GM18526 (cell line): Measurements from ENCODE around the gene TRIM58.

Experiments used
- POLR2A ChIP-seq: IDR thresholded peaks from 3 replicates; pipeline ENCODE4 v1.6.1; 2011; ENCODE audit not compliant: insufficient read length; ENCODE audit errors: extremely low read depth

The TRIM58 gene

GRCh38 chr1:247857985-247858619 lies 1.1 kb downstream of the TRIM58 start:
- TF ChIP-seq POLR2A: no peak

- TF ChIP-seq POLR2A: no peak
Measured at GRCh38 chr1:247862756-247863155, 5.8 kb downstream of the TRIM58 start.

DNA sequence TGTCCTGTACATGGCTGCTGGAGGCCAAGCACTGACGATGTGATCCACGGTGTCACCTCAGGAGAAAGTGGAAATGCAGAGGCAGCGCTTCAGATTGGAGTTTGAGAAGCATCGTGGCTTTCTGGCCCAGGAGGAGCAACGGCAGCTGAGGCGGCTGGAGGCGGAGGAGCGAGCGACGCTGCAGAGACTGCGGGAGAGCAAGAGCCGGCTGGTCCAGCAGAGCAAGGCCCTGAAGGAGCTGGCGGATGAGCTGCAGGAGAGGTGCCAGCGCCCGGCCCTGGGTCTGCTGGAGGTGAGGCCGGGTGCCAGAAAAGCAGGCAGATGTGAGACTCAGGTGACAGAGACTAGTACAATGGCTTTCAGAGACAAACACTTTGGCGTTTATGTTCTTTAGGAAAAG lies 7.7 kb downstream of the TRIM58 start:
- TF ChIP-seq POLR2A: no peak

DNA sequence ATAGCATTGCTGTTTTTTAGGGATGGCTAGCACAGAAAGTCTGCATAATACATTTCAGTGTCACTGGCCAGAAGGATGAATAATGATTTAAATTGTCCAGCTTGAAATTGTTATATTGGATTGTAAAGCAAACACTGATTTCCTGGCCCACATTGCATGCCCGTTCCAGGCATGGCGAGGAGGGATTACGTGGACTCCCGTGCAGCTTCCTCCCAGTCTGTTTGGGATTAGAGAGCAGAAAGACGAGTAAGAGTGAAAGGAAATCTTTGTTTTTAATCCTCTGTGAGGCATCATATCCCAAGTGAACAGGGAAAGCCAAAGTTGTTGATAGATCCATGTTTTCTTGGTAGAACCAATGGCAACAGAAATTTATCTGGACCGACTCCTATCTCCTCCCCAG lies 8.4 kb downstream of the TRIM58 start:
- no peak for TF ChIP-seq POLR2A

- no peak for TF ChIP-seq POLR2A
Measured at GRCh38 chr1:247883346-247883745, 26.4 kb downstream of the TRIM58 start.

DNA sequence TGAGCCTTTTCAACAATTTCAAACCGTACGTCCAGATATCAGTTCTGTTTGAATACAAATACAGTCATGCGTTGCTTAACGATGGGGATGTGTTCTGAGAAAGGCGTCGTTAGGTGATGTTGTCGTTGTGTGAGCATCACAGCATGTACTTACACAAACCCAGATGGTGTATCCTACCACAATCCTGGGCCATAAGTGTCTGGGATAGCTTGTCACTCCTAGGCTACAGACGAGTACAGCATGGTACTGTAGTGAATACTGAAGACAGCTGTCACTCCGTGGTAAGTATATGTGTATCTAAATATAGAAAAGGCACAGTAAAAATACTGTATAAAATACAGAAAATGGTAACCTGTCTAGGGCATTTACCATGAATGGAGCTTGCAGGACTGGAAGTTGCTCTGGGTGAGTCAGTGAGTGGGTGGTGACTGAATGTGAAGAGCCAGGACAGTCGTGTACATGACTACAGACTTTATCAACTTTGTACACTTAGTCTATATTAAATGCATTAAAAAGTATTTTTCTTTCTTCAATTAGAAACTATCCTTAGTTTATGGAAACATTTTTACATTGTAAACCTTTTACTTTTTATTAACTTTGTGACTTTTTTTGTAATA lies 27.9 kb downstream of the TRIM58 start:
- TF ChIP-seq POLR2A: no peak

GRCh38 chr1:247895163-247895637 lies 38.2 kb downstream of the TRIM58 start, which contains the start of gene OR2W3:
Gene OR2W3, plus strand, starts transcription at chr1:247895587. Its CDS starts 0 bp downstream, at chr1:247895587.
- TF ChIP-seq POLR2A: no peak

GRCh38 chr1:247895976-247896375 lies 39.0 kb downstream of the TRIM58 start:
- no peak for TF ChIP-seq POLR2A

DNA sequence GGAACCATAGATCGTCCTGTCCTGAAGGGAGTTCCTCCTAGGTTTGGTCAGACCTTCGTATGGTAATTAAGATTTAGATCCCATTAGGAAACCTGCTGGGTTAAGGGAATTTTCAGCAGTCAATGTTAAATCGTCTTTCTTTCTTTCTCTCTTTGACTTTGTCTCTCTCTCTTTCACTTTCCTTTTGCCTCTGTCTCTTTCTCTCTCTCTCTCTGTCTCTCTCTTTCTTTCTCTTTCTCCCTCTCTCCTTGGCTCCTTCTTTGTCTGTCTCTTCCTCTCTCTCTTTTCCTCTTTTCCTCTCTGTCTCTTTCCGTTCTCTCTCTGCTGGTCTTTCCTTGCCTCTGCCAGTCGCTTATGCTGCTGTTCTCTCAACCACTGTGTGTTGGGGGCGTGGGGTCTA lies 47.1 kb downstream of the TRIM58 start:
- TF ChIP-seq POLR2A: no peak

- no peak for TF ChIP-seq POLR2A
Measured at GRCh38 chr1:247905181-247905580, 48.2 kb downstream of the TRIM58 start.

DNA sequence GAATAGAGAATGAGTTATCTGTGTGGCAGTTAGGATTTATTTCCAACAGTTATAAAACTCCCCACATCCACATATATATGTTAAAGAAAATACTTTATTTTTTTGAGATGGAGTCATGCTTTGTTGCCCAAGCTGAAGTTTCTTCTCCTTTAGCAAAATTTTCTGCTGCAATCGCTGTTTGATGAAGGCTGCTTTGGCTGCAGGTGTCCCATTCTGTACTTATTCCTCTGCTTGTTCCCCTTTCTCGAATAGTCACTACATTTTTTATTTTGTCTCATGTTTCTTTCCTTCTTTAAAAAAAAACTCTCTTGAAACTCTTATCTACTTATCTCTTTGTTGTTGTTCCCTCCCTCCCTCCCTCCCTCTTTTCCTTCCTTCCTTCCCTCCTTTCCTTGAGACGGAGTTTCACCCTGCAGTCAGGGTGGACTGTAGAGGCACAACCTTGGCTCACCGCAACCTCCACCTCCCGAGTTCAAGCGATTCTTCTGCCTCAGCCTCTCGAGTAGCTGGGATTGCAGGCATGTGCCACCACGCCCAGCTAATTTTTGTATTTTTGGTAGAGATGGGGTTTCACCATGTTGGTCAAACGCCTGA lies 49.0 kb downstream of the TRIM58 start:
- TF ChIP-seq POLR2A: no peak

GRCh38 chr1:247906504-247907047 lies 49.6 kb downstream of the TRIM58 start:
- TF ChIP-seq POLR2A: no peak

DNA sequence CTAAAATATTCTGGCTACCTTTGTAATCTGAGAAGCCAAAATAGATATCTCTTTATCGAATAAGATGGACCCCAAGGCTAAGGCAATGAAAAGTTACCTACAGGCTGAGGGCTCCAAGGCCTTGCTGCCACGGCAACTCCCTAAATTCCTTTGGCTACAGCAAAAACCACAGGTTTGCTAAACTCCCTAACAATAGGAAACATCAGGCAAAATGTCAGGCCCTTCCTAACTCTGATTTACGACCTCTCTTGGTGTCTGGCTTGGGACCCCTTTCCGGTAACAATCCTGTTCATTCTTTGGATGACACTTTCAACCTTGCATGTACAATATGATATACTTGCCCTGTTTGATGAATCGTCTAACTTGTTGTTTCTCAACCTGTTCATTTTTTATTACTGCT lies 51.8 kb downstream of the TRIM58 start:
- no peak for TF ChIP-seq POLR2A

- no peak for TF ChIP-seq POLR2A
Measured at GRCh38 chr1:247913786-247914185, 56.8 kb downstream of the TRIM58 start.

DNA sequence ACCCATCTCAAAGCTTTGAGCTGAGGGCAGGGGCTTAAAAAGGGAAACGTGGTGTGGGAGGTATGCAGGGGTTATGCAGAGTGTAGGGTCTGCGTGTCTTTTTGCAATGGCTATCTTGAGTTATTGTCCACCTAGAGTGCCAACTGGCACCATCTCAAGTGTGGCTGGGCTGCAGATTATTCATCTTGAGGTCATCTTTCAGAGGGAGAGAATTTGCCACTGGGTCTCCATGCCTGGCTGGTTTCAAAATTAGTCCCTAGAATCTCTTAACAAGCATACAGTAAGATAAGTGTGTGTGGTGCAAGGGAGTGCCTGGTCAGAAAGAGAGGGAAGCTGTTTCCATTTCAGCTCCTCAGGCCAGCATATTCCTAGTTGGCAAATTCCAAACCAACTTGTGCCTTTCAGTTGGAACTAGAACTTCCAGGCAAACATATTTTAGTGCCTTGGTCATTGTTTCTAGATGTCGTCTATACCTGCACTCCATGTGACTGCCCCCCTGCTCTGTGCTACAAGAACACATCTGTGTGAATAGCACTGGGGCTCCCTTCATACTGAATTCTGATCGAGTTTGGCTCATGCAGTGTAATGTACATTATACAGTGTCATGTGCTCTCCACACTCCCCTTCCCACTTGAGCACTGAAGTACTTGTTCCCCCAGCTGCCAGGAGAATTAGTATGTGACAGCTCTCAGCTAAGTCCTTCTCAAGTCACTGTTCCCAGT lies 58.1 kb downstream of the TRIM58 start:
- no peak for TF ChIP-seq POLR2A
